Stimulated activated CD4-positive, alpha-beta T cell treated with anti-CD3 and anti-CD28 coated beads, Interleukin-1b, Interleukin-23, amount 100 ng/mL, for 4 hours (primary cell): Measurements from ENCODE around the gene CACNA1G.

Source experiments
- DNase-seq, 2 donors: peaks; one replicate each; pipeline ENCODE4 v3.0.0-alpha.2; 2020; ENCODE audit warnings: low read depth in 2 of 2

CACNA1G gene

DNA sequence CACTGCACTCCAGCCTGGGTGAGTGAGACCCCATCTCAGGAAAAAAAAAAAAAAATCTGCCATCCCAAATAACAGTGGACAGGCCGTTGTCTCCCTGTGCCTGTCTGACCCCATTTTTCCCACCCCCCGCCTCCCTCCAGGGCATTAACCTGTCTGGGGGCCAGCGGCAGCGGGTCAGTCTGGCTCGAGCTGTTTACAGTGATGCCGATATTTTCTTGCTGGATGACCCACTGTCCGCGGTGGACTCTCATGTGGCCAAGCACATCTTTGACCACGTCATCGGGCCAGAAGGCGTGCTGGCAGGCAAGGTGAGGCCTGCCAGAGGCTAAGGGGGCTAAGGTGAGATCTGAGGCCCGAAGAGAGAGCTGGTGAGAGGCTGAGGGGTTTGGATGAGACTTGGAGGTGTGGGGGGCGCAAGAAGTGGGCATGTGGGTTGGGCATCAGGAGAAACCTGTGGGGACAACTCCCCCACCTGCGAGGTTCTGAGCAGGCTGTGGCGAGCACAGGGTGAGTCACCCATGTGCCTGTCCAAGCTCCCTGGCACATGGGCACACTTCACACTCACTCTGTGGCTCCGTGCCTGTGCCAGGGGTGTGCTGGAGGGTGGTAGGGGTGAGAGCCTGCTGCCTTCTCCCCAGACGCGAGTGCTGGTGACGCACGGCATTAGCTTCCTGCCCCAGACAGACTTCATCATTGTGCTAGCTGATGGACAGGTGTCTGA, 112.5 kb downstream of the CACNA1G start:
- no peak for DNase-seq

DNA sequence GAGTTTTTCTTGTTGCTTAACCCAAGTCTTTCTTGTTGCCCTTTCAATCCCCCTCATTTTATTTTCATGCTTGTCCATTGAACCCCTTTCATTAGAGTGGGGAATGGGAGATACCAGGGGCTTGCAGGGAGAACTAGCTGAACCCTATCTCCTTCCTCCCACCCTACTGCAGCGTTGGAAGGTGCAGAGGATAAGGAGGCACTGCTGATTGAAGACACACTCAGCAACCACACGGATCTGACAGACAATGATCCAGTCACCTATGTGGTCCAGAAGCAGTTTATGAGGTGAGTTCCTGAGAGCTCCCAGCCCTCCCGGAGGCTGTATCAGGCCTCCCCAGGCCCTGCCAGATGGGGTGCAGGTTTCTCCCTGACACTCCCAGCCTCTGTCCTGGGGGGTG, 114.7 kb downstream of the CACNA1G start:
- no peak for DNase-seq

DNA sequence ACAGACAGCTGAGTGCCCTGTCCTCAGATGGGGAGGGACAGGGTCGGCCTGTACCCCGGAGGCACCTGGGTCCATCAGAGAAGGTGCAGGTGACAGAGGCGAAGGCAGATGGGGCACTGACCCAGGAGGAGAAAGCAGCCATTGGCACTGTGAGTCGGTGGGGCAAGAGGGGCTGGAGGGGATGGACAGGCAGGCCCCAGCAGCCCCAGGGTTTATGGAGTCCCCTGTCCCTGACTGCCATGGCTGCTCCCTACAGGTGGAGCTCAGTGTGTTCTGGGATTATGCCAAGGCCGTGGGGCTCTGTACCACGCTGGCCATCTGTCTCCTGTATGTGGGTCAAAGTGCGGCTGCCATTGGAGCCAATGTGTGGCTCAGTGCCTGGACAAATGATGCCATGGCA, 115.1 kb downstream of the CACNA1G start:
- no peak for DNase-seq

DNA sequence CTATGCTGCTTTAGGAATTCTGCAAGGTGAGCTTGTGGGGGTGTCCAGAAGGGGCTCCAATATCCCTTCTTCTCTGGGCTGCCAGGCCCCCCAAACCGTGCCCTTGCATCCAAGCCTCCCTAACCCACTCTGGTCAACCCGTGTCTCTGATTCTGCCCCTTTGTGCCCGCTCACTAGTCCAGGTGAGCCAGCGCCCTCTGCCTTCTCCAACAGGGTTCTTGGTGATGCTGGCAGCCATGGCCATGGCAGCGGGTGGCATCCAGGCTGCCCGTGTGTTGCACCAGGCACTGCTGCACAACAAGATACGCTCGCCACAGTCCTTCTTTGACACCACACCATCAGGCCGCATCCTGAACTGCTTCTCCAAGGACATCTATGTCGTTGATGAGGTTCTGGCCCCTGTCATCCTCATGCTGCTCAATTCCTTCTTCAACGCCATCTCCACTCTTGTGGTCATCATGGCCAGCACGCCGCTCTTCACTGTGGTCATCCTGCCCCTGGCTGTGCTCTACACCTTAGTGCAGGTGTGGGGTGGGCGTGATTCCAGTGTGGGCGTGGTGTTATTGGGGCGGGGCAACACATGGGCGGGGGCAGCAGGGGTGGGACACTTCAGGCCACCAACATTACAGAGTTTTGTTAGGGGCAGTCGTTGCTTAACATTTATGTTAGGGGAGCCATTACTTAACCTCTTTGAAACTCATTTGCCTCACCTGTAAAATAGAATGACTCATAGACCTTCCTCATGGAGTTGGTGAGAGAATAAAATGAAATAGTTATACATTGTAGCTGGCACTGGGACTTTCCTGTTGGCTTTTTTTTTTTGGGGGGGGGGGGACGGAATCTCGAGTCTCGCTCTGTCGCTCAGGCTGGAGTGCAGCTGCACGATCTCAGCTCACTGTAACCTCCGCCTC, 115.8 kb downstream of the CACNA1G start:
- no peak for DNase-seq
